Stimulated activated CD8-positive, alpha-beta memory T cell treated with anti-CD3 and anti-CD28 coated beads, Interleukin-4, amount 100 ng/mL, for 24 hours (primary cell): ENCODE measurements around the gene SLC35G2.
"Not testable (repeated sequence)": the region's sequence is repeated elsewhere in the genome, so short reads cannot be mapped to it uniquely, and the experiment has no call there.

Source experiments
- DNase-seq: peaks from one replicate; pipeline ENCODE4 v3.0.0-alpha.2; 2020; ENCODE audit warnings: low read depth

The SLC35G2 gene

DNA sequence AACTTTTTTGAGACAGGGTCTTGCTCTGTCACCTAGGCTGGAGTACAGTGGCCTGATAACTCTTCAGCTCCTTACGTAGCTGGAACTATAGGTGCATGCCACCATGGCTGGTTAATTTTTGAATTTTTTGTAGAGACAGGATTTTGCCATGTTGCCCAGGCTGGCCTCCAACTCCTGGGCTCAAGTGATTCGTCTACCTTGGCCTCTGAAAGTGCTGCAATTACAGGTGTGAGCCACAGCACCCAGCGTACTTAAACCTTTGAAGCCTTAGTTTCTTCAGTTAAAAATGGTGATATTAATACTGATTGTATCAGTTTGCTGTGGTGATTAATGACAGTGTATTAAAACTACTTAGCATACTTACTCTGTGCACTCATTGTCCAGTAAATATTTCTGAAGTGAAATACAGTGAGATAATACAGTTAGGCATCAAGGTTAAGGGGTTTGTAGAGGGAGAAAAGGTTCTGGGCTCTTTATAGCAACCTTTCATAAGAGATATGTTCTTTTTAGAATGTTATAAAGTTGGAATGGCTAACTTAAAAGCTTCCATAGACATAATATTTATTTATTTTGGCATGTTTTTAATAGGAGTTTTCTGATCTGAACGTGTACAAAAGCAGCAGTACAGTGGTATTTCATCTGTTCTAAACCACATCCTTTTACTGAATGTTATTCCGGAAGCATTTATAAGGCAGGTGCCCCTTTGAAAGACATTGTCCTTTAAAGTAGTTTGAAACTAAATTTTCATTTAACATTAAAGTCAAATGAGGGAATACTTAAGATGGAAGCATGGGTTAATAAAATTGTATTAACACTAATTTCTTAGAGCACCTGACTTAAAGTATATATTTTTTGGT lies 66.7 kb downstream of the SLC35G2 start:
- no peak for DNase-seq

DNA sequence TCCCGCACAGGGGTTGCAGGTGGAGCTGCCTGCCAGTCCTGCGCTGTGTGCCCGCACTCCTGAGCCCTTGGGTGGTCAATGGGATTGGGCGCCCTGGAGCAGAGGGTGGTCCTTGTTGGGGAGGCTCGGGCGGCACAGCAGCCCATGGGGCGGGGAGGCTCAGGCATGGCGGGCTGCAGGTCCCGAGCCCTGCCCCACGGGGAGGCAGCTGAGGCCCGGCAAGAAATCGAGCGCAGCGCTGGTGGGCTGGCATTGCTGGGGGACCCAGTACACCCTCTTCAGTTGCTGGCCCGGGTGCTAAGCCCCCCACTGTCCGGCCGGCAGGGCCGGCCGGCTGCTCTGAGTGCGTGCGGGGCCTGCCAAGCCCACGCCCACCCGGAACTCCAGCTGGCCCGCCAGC lies 71.0 kb downstream of the SLC35G2 start:
- DNase-seq = no peak

DNA sequence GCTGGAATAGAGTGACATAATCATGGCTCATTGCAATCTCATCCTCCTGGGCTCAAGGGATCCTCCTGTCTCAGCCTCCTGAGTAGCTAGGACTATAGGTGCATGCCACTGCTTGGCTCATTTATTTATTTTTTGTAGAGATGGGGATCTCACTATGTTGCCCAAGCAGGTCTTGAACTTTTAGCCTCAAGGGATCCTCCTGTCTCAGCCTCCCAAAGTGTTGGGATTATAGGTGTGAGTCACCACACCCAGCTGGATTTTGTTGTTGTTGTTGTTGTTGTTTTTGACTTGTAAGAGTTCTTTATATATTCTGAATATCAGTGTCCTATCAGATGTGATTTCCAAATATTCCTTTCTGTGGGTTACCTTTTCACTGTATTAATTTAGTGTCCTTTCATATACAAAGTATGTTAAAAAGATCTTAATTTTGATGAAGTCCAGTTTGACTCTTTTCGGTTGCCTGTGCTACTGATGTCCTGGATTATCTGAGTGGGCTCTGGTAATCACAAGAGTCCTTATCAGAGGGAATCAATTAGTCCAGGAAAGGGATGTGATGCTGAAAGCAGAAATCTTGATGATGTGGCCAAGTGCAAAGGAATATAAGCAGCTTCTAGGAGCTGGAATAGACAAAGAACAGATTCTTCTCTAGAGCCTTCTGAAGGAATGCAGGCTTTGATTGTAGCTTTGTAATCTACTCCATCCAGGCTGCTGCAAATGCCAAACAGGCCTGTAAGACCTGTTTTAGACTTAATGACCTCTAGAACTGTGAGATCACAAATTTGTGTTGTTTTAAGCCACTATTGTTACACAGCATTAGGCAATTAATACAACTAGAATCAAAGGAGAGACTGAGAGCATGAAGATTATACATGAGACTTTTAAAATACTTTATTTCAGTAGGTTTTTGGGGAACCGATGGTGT lies 73.3 kb downstream of the SLC35G2 start:
- DNase-seq = no peak

DNA sequence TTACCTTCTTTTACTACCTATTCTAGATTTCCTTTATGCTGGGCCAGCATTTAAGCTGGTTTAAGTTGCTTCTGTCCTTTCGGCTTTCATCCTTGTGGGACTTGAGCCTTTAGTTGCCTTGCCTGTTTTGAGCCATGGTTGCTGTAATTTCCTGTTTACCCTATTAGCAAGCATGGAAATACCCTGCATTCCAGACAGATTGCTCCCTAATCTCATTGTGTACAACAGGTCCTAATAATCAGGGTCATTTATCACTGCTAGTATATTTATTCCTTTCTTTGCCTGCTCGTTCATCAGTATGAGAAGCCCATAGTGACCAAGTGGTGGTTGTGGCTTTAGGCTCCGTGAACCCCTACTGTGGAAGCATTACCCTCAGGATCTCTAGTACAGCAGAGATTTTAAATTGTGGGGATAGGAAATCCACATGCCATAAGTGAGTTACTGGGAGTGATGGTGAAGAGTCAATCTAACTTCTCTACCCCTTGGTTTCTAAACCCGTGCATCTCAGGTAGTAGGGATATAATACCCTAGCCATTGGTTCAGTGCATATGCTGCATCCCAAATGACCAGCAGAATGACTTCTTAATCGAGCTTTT lies 75.0 kb downstream of the SLC35G2 start:
- no peak for DNase-seq

DNA sequence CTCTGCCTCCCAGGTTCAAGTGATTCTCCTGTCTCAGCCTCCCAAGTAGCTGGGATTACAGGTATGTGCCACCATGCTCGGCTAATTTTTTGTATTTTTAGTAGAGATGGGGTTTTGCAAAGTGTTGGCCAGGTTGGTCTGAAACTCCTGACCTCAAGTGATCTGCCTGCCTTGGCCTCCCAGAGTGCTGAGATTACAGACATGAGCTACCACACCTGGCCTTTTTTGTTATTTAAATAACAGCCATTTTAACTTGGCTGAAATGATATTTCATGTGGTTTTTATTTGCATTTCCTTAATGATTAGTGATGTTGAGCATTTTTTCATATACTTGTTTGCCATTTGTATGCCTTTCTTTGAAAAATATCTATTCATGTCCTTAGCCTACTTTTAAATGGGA lies 78.2 kb downstream of the SLC35G2 start:
- not testable (repeated sequence) for DNase-seq

DNA sequence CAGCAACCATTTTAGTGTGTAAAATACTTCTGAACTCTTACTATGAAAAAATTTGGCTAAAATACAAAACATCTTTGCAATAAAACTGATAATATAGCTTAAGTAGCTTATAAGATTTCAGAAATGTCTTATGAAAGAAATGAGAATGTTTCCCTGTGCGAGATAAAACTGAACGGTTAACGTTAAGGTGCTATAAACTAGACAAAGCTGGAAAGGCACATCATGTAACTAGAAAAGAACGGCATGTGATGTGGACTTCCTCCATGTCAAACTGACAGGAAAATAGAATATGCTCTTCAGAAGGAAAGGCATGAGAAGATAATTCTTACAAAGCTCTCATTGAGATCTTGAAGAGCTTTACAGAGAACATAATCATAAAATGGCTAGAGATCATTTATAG lies 79.6 kb downstream of the SLC35G2 start:
- DNase-seq = no peak

DNA sequence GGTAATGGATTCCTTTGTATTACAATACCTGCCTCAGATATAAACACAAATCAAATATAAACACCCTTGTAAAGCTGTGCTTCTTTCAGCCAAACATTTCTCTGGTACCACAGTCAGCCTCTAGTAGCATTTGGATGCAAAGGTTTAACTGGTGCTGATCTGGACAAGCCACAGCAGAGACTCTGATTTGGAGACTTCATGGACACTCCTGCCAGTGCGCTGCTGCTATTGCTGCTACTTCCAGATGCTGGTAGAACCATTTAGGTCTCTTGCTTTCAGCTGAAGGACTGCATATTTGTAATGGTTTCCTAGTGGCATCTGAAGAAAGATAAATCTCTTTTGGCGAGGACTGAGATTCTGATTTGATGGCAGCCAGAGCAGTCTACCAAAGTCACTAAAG lies 80.0 kb downstream of the SLC35G2 start:
- DNase-seq = no peak

DNA sequence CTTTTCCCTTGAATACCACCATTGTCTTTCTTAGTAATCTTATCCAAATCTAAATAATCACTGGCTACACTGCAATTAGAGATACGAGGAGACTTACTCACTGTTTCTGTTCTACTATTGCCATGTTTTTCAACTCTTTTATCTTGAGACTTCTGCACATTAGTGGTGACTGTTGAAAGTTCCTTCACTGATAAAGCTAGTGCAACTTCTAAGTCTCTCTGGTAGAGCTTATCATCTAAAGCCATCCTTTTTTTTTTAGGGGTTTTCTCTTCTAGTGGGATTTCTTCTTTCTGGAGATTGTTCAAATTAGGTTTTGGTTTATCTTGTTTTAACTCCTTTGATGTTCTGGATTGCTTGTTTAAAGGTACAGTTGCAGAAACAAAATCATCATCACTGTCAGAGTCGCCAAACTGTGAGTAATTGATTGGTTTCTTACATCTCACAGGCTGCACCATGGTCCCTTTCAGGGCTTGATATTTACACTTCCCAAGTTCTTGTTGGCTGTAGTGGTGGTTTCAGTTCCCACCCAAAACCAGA lies 80.8 kb downstream of the SLC35G2 start:
- DNase-seq = no peak

DNA sequence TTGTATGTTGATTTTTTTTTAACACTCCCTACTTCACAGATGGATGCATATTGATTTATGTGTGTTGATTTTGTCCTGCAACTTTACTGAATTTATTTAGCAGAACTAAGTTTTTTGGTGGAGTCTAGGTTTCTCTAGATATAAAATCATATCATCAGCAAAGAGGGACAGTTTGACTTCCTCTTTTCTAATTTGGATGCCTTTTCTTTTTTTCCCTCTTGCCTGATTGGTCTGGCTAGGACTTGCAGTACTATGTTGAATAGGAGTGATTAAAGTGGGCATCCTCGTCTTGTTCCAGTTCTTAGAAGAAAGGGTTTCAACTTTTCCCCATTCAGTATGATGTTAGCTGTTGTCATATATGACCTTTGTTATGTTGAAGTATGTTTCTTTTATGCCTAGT lies 81.8 kb downstream of the SLC35G2 start:
- not testable (repeated sequence) for DNase-seq

DNA sequence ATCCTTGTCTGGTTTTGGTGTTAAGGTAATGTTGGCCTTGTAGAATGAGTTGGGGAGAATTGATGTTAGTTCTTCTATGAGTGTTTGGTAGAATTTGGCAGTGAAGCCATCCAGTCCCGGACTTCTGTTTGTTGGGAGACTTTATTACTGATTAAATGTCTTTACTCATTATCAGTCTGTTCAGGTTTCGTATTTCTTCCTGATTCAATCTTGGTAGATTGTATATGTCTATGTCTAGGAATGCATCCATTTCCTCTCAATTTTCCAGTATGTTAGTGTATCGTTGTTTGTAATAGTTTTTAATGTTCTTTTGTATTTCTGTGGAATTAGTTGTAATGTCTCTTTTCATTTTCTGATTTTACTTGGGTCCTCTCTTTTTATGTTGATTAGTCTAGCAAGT lies 82.5 kb downstream of the SLC35G2 start:
- DNase-seq = no peak

DNA sequence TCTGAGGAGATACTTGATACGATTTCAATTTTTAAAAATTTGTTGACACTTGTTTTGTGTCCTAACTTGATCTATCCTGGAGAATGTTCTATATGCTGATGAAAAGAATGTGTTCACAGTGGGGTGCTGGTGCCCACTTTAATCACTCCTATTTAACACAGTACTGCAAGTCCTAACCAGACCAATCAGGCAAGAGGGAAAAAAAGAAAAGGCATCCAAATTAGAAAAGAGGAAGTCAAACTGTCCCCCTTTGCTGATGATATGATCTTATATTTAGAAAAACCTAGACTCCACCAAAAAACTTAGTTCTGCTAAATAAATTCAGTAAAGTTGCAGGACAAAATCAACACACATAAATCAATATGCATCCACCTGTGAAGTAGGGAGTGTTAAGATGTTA lies 83.6 kb downstream of the SLC35G2 start:
- not testable (repeated sequence) for DNase-seq

DNA sequence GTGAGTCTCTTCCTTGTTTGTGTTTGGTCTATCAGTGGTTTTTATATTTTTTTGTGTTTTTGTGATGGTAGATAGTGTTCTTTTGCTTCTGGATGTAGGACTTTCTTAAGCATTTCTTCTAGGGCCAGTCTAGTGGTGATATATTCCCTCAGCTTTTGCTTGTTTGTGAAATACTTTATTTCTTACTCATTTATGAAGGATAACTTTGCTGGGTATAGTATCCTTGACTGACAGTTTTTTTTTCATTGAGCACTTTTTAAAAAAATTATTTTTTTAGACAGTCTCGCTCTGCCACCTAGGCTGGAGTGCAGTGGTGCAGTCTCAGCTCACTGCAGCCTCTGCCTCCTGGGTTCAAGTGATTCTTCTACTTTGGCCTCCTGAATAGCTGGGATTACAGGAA lies 85.0 kb downstream of the SLC35G2 start:
- no peak for DNase-seq

DNA sequence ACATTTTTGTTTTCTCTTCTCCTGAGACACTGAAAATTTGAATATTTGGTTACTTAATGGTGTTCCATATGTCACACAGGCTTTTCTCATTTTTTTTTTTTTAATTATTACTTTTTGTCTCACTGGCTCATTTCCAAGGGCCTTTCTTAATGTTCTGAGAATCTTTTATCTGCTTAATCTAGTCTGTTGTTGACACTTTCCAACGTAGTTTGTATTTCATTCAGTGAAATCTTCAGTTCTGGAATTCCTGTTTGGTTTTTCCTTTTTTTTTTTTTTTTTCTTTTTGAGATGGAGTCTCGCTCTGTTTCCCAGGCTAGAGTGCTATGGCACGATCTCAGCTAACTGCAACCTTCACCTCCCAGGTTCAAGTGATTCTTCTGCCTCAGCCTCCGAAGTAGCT lies 85.8 kb downstream of the SLC35G2 start:
- no peak for DNase-seq
